Measurements from ENCODE around the gene KRTAP12-4.
"Not testable (repeated sequence)": the region's sequence is repeated elsewhere in the genome, so short reads cannot be mapped to it uniquely, and the experiment has no call there.

KRTAP12-4 gene

GRCh38 chr21:44653656-44654575, 543 bp downstream of the KRTAP12-4 start:
- peak; percentile 16 for DNase-seq

- no peak for DNase-seq
These were observed 1.3 kb downstream of the KRTAP12-4 start for GRCh38 chr21:44653123-44653522.

DNA sequence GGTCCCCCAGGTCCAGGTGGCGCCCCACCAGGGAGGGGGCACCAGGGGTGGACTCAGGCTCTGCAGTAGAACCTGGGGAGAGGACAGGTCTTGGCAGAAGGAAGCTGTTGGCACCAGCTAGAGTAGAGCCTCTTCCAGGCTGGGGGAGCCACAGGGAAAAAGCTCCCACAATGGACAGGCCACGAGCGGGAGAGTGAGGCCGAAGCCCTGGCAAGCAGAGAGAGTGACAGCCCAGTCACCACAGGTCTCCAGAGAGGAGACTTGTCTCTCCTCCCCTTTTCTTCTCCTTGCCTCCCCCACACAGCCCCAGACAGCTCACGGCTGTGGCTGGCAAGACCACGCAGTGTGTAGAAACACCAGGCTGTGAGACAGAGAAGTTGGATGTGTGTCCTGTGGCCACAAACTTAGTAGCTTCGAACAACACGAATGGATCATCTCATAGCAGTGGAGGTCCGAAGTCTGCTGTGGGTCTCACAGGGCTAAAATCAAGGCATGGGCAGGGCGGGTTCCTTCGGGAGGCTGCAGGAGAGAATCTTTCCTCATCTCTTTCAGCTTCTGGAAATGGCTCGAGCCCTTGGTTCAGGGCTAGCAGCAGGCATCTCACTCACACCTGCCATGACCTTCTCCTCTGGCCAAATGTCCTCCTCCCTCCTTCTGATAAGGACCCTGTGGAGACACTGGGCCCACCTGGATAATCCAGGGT, 3.3 kb downstream of the KRTAP12-4 start:
- no peak for DNase-seq

DNA sequence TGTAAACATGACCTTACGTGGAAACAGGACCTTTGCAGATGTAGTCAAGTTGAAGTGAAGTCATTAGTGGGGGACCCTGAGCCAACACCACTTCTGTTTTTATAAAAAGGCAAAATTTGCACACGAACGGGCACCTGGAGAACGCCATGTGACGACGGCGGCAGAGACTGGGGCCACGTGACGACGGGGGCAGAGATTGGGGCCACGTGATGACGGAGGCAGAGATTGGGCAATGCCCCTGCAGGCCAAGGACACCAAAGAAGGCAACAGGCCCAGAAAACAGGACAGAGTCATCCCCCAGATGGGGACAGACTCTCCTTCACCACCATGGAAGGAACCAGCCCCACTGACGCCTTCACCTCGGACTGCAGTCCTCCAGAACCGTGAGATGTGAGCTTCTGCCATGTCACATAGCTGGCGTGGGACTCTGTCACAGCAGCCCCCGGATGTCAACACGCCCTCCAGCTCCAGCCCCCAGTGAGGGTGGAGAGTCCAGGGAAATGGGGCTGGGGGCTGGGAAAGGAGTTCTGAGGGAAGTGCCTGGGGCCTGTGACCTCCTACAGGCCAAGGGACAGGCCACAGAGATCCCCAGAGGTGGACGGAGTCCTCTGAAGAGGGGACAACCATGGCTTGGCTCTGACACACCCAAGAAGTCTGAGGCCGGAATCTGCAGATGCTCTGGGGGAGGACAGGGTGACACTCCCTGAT, 4.0 kb downstream of the KRTAP12-4 start:
- no peak for DNase-seq

- no peak for DNase-seq
These were observed 4.8 kb downstream of the KRTAP12-4 start for GRCh38 chr21:44649521-44650100.

GRCh38 chr21:44648557-44649311, 5.7 kb downstream of the KRTAP12-4 start:
- DNase-seq, result no peak

GRCh38 chr21:44647222-44647552, 7.3 kb downstream of the KRTAP12-4 start:
- no peak for DNase-seq

DNA sequence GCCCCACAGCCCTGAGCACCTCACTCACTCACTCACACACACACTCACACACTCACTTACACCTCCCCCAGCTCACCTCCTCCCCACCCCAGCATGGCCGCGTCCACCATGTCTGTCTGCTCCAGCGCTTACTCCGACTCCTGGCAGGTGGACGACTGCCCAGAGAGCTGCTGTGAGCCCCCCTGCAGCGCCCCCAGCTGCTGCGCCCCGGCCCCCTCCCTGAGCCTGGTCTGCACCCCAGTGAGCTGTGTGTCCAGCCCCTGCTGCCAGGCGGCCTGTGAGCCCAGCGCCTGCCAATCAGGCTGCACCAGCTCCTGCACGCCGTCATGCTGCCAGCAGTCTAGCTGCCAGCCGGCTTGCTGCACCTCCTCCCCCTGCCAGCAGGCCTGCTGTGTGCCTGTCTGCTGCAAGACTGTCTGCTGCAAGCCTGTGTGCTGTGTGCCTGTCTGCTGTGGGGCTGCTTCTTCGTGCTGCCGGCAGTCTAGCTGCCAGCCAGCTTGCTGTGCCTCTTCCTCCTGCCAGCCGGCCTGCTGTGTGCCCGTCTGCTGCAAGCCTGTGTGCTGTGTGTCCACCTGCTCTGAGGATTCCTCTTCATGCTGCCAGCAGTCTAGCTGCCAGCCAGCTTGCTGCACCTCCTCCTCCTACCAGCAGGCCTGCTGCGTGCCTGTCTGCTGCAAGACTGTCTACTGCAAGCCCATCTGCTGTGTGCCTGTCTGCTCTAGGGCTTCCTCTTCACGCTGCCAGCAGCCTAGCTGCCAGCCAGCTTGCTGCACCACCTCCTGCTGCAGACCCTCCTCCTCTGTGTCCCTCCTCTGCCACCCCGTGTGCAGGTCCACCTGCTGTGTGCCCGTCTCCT, 7.9 kb downstream of the KRTAP12-4 start, which contains the start of gene KRTAP10-11:
Gene KRTAP10-11 (plus strand): TSS at position 49 of the 856 bp plus-strand sequence. CDS start 45 bp downstream, at position 94.
- not testable (repeated sequence) for DNase-seq

- no peak for DNase-seq
These were observed 9.6 kb downstream of the KRTAP12-4 start for GRCh38 chr21:44644878-44645277.

GRCh38 chr21:44643741-44644310, 10.6 kb downstream of the KRTAP12-4 start:
- DNase-seq, result no peak

DNA sequence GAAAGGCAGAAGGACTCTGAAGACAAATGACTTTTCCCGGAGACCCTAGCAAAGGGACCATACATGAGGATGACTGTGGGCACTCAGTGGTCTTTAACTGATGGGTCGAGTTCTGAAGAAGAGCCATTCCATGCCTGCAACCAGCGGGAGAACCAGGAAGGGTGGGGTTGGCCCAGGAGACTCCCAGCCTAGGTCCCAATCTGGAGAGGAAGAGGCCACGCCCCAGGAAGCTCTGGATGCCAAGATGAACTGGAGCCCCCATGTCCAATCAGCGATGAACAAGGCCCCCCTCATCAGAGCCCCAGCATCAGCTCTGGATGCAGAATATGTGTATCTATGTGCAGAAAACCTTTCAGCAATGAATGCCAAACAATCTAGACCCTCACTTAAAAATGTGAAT, 13.7 kb downstream of the KRTAP12-4 start:
- DNase-seq, result no peak

DNA sequence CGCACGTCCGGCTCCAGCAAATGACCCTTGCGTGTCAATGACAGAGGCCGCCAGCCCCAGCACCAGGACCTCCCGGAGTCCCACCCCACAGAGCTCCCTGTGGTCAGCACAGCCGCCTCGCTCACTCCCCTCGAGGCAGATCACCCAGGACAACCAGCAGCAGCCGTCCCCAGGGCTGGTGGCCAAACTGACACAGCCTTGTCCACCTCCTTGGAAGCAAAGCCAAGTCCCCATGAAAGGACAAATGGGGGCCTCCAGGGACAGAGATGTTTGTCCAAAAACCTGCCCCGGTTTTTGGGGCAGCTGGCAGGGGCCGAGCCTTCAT, 15.2 kb downstream of the KRTAP12-4 start:
- DNase-seq, result no peak

GRCh38 chr21:44638506-44639330, 15.7 kb downstream of the KRTAP12-4 start:
- not testable (repeated sequence) for DNase-seq

GRCh38 chr21:44637851-44638348, 16.6 kb downstream of the KRTAP12-4 start:
- not testable (repeated sequence) for DNase-seq

DNA sequence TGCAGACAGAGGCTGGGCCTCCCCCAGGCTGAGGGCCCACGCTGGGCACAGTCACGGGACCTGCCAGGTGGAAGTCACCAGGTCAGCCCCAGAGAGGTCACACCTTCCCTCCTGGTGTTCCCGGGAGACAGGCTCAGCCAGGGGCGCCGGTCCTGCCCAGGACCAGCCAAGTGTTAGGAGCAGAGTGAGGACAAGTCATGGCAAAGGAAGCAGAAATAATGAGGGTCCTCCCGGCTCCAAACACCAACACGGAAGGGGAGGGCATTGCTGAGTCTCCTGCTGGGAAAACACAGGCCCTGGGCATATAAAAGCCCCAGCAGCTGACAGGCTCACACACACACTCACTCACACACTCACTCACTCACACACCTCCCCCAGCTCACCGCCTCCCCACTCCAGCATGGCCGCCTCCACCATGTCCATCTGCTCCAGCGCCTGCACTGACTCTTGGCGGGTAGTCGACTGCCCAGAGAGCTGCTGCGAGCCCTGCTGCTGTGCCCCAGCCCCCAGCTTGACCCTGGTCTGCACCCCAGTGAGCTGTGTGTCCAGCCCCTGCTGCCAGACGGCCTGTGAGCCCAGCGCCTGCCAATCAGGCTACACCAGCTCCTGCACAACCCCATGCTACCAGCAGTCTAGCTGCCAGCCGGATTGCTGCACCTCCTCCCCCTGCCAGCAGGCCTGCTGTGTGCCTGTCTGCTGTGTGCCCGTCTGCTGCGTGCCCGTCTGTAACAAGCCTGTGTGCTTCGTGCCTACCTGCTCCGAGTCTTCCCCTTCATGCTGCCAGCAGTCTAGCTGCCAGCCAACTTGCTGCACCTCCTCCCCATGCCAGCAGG, 17.2 kb downstream of the KRTAP12-4 start, which contains the start of gene KRTAP10-10:
Gene KRTAP10-10 (plus strand): TSS at position 339 of the 833 bp plus-strand sequence. CDS start 62 bp downstream, at position 401.
- DNase-seq, result no peak

- DNase-seq, result no peak
These were observed 18.0 kb downstream of the KRTAP12-4 start for GRCh38 chr21:44636209-44637017.

- DNase-seq, result no peak
These were observed 22.4 kb downstream of the KRTAP12-4 start for GRCh38 chr21:44632067-44632466.

DNA sequence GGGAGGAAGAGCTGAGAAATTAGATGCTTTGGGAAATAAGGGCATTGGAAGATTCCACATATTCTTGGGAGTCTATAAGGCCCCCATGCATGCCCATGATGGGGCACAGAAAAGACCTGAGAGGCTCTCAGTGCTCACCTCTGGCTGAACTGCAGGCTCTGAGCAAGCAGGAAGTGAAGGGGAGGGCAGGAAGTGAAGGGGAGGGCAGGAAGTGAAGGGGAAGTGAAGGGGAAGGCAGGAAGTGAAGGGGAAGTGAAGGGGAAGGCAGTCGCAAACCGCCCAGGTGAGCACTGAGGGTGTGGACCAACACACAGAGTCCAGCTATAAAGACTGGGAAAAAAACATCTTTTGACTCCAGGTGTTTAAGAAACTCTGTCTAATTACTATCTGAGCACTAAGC, 24.0 kb downstream of the KRTAP12-4 start:
- no peak for DNase-seq

Data from activated CD4-positive, alpha-beta T cell treated with anti-CD3 and anti-CD28 coated beads for 48 hours (primary cell).